IMR-90 (cell line): Measurements from ENCODE around the gene ALDH7A1. TPM values are rescaled to one million over a fixed set of nuclear protein-coding genes. Genes with fewer than 3 reads are reported as not detected.

ENCODE experiments used
- ATAC-seq: fragments of 200-7000 bp; cut with Tn5 transposase; 2 replicates; pipeline ENCODE4 v1.9.1; 2020; ENCODE audit warnings: low read depth, mild to moderate bottlenecking, moderate library complexity
- BruUV-seq: library from RNA; stranded (reverse); fragments of 400-500 nt; replicated peaks from 2 replicates; lab custom pipeline; 2021; lab: Mats Ljungman, UMichigan
- CTCF ChIA-PET: fragments of 300-600 bp; formaldehyde crosslinking; extraction: SDS; loops from one replicate; lab custom pipeline; 2021; ENCODE audit warnings: antibody characterized with exemption; lab: Yijun Ruan, JAX
- POLR2A ChIA-PET: fragments of 300-600 bp; sonication (Branson Sonifier 250); formaldehyde crosslinking; loops from one replicate; lab custom pipeline; 2022; ENCODE audit warnings: antibody characterized with exemption; ENCODE audit not compliant: unreplicated experiment; lab: Charles Lee
- DNase-seq: peaks from one replicate; pipeline ENCODE4 v3.0.0; 2013
- H2AFZ ChIP-seq: replicated peaks from 2 replicates; pipeline ENCODE3; 2013; ENCODE audit warnings: low read length, mild to moderate bottlenecking; ENCODE audit not compliant: poor library complexity
- H2AK5ac ChIP-seq: 2 replicates; pipeline ENCODE4 v1.6.1; 2013; ENCODE audit warnings: low read depth, low read length, inconsistent platforms
- H2AK9ac ChIP-seq: replicated peaks from 2 replicates; pipeline ENCODE3; 2013; ENCODE audit warnings: mild to moderate bottlenecking, low read depth, low read length, moderate library complexity; ENCODE audit not compliant: poor library complexity
- H2BK120ac ChIP-seq: 2 replicates; pipeline ENCODE4 v1.6.1; 2013; ENCODE audit warnings: low read depth, low read length, inconsistent platforms
- H2BK15ac ChIP-seq: 3 replicates; pipeline ENCODE4 v1.6.1; 2013; ENCODE audit warnings: low read depth, low read length, inconsistent platforms
- H2BK20ac ChIP-seq: 2 replicates; pipeline ENCODE4 v1.6.1; 2013; ENCODE audit warnings: low read depth, mild to moderate bottlenecking, inconsistent platforms, low read length, moderate library complexity
- H2BK5ac ChIP-seq: 2 replicates; pipeline ENCODE4 v1.6.1; 2013; ENCODE audit warnings: mild to moderate bottlenecking, low read depth, low read length, inconsistent platforms; ENCODE audit not compliant: poor library complexity, severe bottlenecking
- H3K14ac ChIP-seq: replicated peaks from 2 replicates; pipeline ENCODE4 v1.6.1; 2013; ENCODE audit warnings: low read depth, low read length, inconsistent platforms
- H3K18ac ChIP-seq: 2 replicates; pipeline ENCODE4 v1.6.1; 2013; ENCODE audit warnings: low read depth, low read length, control low read depth
- H3K23ac ChIP-seq: 2 replicates; pipeline ENCODE4 v1.6.1; 2013; ENCODE audit warnings: low read depth, low read length, inconsistent platforms
- H3K27ac ChIP-seq: 2 replicates; pipeline ENCODE4 v1.5.1; 2013; ENCODE audit warnings: mild to moderate bottlenecking, control low read depth, low read length; ENCODE audit not compliant: insufficient read depth
- H3K27me3 ChIP-seq: 2 replicates; pipeline ENCODE4 v1.6.1; 2013; ENCODE audit warnings: low read length; ENCODE audit not compliant: control insufficient read depth, insufficient read depth
- H3K36me3 ChIP-seq: 2 replicates; pipeline ENCODE4 v1.6.1; 2013; ENCODE audit warnings: low read length, mixed read lengths; ENCODE audit not compliant: control insufficient read depth, insufficient read depth
- H3K4ac ChIP-seq: 2 replicates; pipeline ENCODE4 v1.6.1; 2013; ENCODE audit warnings: low read depth, low read length, inconsistent platforms
- H3K4me1 ChIP-seq: 2 replicates; pipeline ENCODE4 v1.6.1; 2013; ENCODE audit warnings: low read length, mixed read lengths; ENCODE audit not compliant: control insufficient read depth, insufficient read depth
- H3K4me2 ChIP-seq: 2 replicates; pipeline ENCODE4 v1.6.1; 2013; ENCODE audit warnings: low read depth, mild to moderate bottlenecking, control low read depth, low read length, moderate library complexity
- H3K4me3 ChIP-seq: 2 replicates; pipeline ENCODE4 v1.5.1; 2013; ENCODE audit warnings: low read depth, mild to moderate bottlenecking, control low read depth, low read length, moderate library complexity; ENCODE audit not compliant: insufficient read depth
- H3K56ac ChIP-seq: 2 replicates; pipeline ENCODE4 v1.6.1; 2013; ENCODE audit warnings: low read length, inconsistent platforms; ENCODE audit not compliant: insufficient read depth; ENCODE audit errors: extremely low read depth
- H3K79me1 ChIP-seq, 2 experiments: 2 replicates each; pipeline ENCODE4 v1.6.1; 2013; ENCODE audit warnings: low read length in 2 of 2, inconsistent platforms in 1 of 2, low read depth in 1 of 2
- H3K9ac ChIP-seq: 2 replicates; pipeline ENCODE4 v1.6.1; 2013; ENCODE audit warnings: low read depth, low read length, control low read depth
- H3K9me1 ChIP-seq: 2 replicates; pipeline ENCODE4 v1.6.1; 2013; ENCODE audit warnings: low read length, inconsistent platforms; ENCODE audit not compliant: insufficient read depth
- H3K9me3 ChIP-seq: 2 replicates; pipeline ENCODE4 v1.6.1; 2013; ENCODE audit warnings: low read length; ENCODE audit not compliant: control insufficient read depth, insufficient read depth
- H4K20me1 ChIP-seq: 2 replicates; pipeline ENCODE4 v1.6.1; 2013; ENCODE audit warnings: low read length, inconsistent platforms; ENCODE audit not compliant: insufficient read depth
- H4K5ac ChIP-seq: 2 replicates; pipeline ENCODE4 v1.6.1; 2013; ENCODE audit warnings: mild to moderate bottlenecking, low read depth, low read length, control low read depth
- H4K8ac ChIP-seq, 2 experiments: 2 replicates each; pipeline ENCODE4 v1.6.1; 2013; ENCODE audit warnings: low read depth in 2 of 2, low read length in 2 of 2, control low read depth in 1 of 2, inconsistent platforms in 1 of 2
- H4K91ac ChIP-seq: 2 replicates; pipeline ENCODE4 v1.6.1; 2013; ENCODE audit warnings: low read depth, low read length, inconsistent platforms; ENCODE audit not compliant: insufficient read depth
- BHLHE40 ChIP-seq: fragments of 150-350 bp; IDR thresholded peaks from 2 replicates; pipeline ENCODE4 v1.6.1; 2016; ENCODE audit warnings: mild to moderate bottlenecking, low read depth, low read length
- CEBPB ChIP-seq: IDR thresholded peaks from 2 replicates; pipeline ENCODE4 v1.6.1; 2012; ENCODE audit warnings: low read depth, low read length, improper control_type of control experiment
- CHD1 ChIP-seq: IDR thresholded peaks from 2 replicates; pipeline ENCODE4 v1.6.1; 2012; ENCODE audit warnings: low read depth, low read length, improper control_type of control experiment
- FOS ChIP-seq: fragments of 150-350 bp; IDR thresholded peaks from 2 replicates; pipeline ENCODE4 v1.6.1; 2016; ENCODE audit warnings: low read depth, low read length
- MAFK ChIP-seq: IDR thresholded peaks from 2 replicates; pipeline ENCODE4 v1.6.1; 2012; ENCODE audit warnings: low read depth, low read length, improper control_type of control experiment
- MAZ ChIP-seq: IDR thresholded peaks from 2 replicates; pipeline ENCODE4 v1.6.1; 2012; ENCODE audit warnings: low read depth, mild to moderate bottlenecking, low read length, improper control_type of control experiment, moderate library complexity, borderline replicate concordance
- MXI1 ChIP-seq: IDR thresholded peaks from 2 replicates; pipeline ENCODE4 v1.6.1; 2012; ENCODE audit warnings: low read depth, mild to moderate bottlenecking, low read length, moderate library complexity, borderline replicate concordance
- NFE2L2 ChIP-seq: fragments of 150-350 bp; IDR thresholded peaks from 2 replicates; pipeline ENCODE4 v1.6.1; 2016; ENCODE audit warnings: low read depth, mild to moderate bottlenecking, low read length
- POLR2A ChIP-seq: IDR thresholded peaks from 2 replicates; pipeline ENCODE4 v1.6.1; 2012; ENCODE audit warnings: mild to moderate bottlenecking, low read depth, low read length
- RAD21 ChIP-seq: IDR thresholded peaks from 2 replicates; pipeline ENCODE4 v1.6.1; 2012; ENCODE audit warnings: low read length, improper control_type of control experiment
- RCOR1 ChIP-seq: IDR thresholded peaks from 2 replicates; pipeline ENCODE4 v1.6.1; 2012; ENCODE audit warnings: mild to moderate bottlenecking, low read length, improper control_type of control experiment; ENCODE audit not compliant: insufficient replicate concordance
- RFX5 ChIP-seq: IDR thresholded peaks from 2 replicates; pipeline ENCODE4 v1.8.0; 2012; ENCODE audit warnings: low read depth, mild to moderate bottlenecking, low read length, moderate library complexity
- SMC3 ChIP-seq: fragments of 150-350 bp; IDR thresholded peaks from 2 replicates; pipeline ENCODE4 v1.6.1; 2016; ENCODE audit warnings: low read depth, mild to moderate bottlenecking, antibody characterized with exemption, low read length, moderate library complexity
- WGBS, 2 experiments: methylation state at CpG; one replicate each; pipeline versions ENCODE4 v1.1.5 to v1.1.7; 2013; ENCODE audit warnings: missing lambda C conversion rate in 2 of 2; ENCODE audit not compliant: insufficient read length in 1 of 2; ENCODE audit errors: extremely low coverage in 2 of 2; 5-methylcytosine and 5-hydroxymethylcytosine counted together
- dilution Hi-C: fragments of 300-500 bp; cut with HindIII; formaldehyde crosslinking; loops from one replicate; pipeline ENCODE4 v1.14.3; 2018; ENCODE audit warnings: low sequenced_read_pairs; ENCODE audit not compliant: unreplicated experiment
- in situ Hi-C: fragments of 300-500 bp; cut with MboI; formaldehyde crosslinking; loops from 3 replicates; pipeline ENCODE4 v1.14.3; 2019; ENCODE audit warnings: low sequenced_read_pairs, inconsistent platforms, mixed read lengths
- intact Hi-C: fragments of 100-400 bp; cut with micrococcal nuclease; formaldehyde crosslinking; loops from 2 replicates; pipeline ENCODE4 v1.10.0; 2022
- polyA plus RNA-seq, 3 experiments: library from polyadenylated mRNA; depleted of rRNA; stranded (reverse); fragments of >200 nt; gene quantifications; 2 replicates each; pipeline ENCODE4 v1.2.3, GENCODE V29; 2012; ENCODE audit warnings: low replicate concordance in 1 of 3
- total RNA-seq: library from RNA; depleted of rRNA; stranded (reverse); fragments of >200 nt; gene quantifications from 2 replicates; pipeline ENCODE4 v1.2.3, GENCODE V29; 2012
- TF ChIP-seq, protein P1 (sequence below): conservative IDR thresholded peaks from 2 replicates; pipeline ENCODE4 v1.5.1; 2012; ENCODE audit warnings: mild to moderate bottlenecking, low read depth, low read length, improper control_type of control experiment
- TF ChIP-seq, protein P2 (sequence below): fragments of 150-350 bp; IDR thresholded peaks from 2 replicates; pipeline ENCODE4 v1.6.1; 2017; ENCODE audit warnings: mild to moderate bottlenecking, antibody characterized with exemption, low read length, low read depth
- TF ChIP-seq, protein P3 (sequence below): fragments of 150-350 bp; IDR thresholded peaks from 2 replicates; pipeline ENCODE4 v1.6.1; 2016; ENCODE audit warnings: low read depth, mild to moderate bottlenecking, low read length, moderate library complexity, borderline replicate concordance

ALDH7A1 gene
- total and polyA plus RNA-seq, 2 of the 4 experiments (the other 2 are of a cell fraction), result 40.9 to 62.2 TPM

DNA sequence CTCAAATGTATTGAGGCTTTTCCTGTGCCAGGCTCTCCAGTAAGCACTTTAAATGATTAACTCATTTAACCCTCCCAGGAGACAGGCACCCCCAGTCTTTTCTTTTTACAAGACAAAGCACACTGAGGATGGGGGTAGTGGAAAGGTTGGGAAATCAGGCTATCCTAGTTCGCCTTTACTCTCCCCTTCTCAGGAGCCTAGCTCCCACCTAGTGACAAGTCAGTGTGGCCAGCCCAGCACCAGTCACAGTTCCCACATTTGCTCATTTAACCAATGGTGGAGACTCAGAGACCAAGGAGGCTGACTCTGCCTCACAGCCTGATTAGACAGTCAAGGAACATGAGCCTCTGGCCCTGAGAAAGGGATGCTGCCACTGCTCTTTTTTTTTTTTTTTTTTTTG is 3.5 kb downstream of the ALDH7A1 start:
- Histone ChIP-seq H2BK20ac (no peak overlapping the region), H2BK120ac (no peak overlapping the region), H3K4me3 (no peak overlapping the region), H3K79me1 (peaks cover 23 to 35% of the 10 kb centered on the region in 2 experiments), H2AK9ac (no peak overlapping the region), H3K56ac (no peak overlapping the region), H2BK15ac (no peak overlapping the region), H2AFZ (no peak overlapping the region), H4K91ac (no peak overlapping the region), H3K4ac (no peak overlapping the region), H3K36me3 (peaks cover 17% of the 10 kb centered on the region), H3K9me3 (no peaks in the 10 kb centered on the region), H3K27ac (no peak overlapping the region), H3K4me2 (no peak overlapping the region), H3K9me1 (peaks cover 3% of the 10 kb centered on the region), H3K18ac (no peak overlapping the region), H3K23ac (no peak overlapping the region), H3K14ac (no peak overlapping the region), H2BK5ac (no peak overlapping the region), H3K9ac (no peak overlapping the region), H4K20me1 (no peaks in the 10 kb centered on the region), H3K4me1 (peaks cover 4% of the 10 kb centered on the region; the same call in 1 of the 2 replicates), H4K8ac (no peak overlapping the region), H2AK5ac (no peak overlapping the region), H3K27me3 (no peaks in the 10 kb centered on the region), H4K5ac (no peak overlapping the region)
- TF ChIP-seq CEBPB (no peak), SMC3 (no peak), POLR2A (no peak), MAZ (no peak), RAD21 (no peak), MXI1 (no peak), BHLHE40 (no peak), NFE2L2 (no peak), RCOR1 (no peak), RFX5 (no peak), MAFK (no peak), FOS (no peak), CHD1 (no peak)
- TF ChIP-seq, protein P1, sequence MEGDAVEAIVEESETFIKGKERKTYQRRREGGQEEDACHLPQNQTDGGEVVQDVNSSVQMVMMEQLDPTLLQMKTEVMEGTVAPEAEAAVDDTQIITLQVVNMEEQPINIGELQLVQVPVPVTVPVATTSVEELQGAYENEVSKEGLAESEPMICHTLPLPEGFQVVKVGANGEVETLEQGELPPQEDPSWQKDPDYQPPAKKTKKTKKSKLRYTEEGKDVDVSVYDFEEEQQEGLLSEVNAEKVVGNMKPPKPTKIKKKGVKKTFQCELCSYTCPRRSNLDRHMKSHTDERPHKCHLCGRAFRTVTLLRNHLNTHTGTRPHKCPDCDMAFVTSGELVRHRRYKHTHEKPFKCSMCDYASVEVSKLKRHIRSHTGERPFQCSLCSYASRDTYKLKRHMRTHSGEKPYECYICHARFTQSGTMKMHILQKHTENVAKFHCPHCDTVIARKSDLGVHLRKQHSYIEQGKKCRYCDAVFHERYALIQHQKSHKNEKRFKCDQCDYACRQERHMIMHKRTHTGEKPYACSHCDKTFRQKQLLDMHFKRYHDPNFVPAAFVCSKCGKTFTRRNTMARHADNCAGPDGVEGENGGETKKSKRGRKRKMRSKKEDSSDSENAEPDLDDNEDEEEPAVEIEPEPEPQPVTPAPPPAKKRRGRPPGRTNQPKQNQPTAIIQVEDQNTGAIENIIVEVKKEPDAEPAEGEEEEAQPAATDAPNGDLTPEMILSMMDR, result no peak
- TF ChIP-seq, protein P2, sequence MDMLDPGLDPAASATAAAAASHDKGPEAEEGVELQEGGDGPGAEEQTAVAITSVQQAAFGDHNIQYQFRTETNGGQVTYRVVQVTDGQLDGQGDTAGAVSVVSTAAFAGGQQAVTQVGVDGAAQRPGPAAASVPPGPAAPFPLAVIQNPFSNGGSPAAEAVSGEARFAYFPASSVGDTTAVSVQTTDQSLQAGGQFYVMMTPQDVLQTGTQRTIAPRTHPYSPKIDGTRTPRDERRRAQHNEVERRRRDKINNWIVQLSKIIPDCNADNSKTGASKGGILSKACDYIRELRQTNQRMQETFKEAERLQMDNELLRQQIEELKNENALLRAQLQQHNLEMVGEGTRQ, result no peak
- TF ChIP-seq, protein P3, sequence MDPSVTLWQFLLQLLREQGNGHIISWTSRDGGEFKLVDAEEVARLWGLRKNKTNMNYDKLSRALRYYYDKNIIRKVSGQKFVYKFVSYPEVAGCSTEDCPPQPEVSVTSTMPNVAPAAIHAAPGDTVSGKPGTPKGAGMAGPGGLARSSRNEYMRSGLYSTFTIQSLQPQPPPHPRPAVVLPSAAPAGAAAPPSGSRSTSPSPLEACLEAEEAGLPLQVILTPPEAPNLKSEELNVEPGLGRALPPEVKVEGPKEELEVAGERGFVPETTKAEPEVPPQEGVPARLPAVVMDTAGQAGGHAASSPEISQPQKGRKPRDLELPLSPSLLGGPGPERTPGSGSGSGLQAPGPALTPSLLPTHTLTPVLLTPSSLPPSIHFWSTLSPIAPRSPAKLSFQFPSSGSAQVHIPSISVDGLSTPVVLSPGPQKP, result no peak
- no TSS peak for BruUV-seq
- ChIA-PET CTCF (no interaction called here), POLR2A (no interaction called here)
- no peak for ATAC-seq
- in situ Hi-C loops, result no loop called here
- intact Hi-C loops, result no loop called here
- no peak for DNase-seq
- WGBS, 2 experiments, result no CpG with 5 or more reads among the region's 1 CpG
- dilution Hi-C loops, result no loop called here
